GM21529 (cell line): ENCODE measurements around the gene COBL.

Experiments
- ATAC-seq: cut with Tn5 transposase; IDR thresholded peaks from one replicate; pipeline ENCODE4 v1.9.1; 2021; ENCODE audit not compliant: unreplicated experiment

The COBL gene

DNA sequence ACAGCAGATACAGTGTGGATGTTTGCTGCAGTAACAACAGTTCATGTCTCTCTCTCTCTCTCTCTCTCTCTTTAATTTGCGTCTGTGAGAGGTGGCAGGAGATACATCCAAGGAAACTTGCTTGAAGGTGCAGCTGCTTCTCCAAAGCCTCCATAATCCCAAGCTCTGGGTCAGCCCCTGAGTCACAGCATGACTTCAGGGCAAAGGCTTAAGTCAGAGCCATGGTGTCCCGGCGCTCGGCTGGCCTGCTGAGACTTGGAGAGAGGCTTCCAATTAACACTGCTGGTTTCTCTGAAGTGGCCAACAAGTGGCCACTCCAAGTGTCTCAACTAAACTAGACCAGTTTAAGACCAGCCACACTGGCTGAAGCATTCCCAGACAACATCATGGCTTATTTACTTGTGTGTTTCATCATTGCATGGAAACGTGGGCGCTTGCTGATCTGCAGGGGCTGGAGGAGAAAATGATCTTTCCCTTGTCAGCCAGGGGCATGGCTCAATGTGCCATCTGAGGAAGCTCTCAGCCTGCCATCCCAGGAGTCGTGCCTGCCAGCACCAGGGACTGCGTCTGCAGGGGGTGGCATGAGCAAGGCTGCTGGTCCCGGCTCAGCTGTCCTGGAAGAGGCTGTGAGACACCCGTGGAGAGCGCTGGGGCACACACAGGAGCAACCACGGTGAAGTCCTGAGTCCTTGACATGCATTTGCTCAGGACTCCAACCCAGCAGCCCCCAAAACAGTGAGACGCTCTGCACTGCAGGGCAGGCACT, 254.2 kb downstream of the COBL start:
- ATAC-seq = no peak

DNA sequence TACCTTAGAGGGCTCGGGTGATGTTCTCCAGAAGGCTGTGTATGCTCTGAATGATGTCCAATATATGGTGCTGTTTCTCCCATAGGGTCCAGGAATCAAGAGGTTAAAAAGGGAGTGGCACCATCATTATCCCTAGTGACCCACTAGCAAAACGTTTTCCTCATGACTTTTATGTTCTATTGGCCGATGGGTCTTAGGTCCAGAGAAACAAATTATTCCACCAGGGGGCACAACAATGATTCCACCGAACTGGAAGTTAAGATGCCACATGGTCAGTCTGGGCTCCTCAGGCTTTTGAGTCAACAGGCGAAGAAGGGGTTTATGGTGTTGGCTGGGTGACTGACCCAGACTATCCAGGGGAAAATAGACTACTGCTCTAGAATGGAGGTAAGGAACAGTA, 256.1 kb downstream of the COBL start:
- no peak for ATAC-seq

DNA sequence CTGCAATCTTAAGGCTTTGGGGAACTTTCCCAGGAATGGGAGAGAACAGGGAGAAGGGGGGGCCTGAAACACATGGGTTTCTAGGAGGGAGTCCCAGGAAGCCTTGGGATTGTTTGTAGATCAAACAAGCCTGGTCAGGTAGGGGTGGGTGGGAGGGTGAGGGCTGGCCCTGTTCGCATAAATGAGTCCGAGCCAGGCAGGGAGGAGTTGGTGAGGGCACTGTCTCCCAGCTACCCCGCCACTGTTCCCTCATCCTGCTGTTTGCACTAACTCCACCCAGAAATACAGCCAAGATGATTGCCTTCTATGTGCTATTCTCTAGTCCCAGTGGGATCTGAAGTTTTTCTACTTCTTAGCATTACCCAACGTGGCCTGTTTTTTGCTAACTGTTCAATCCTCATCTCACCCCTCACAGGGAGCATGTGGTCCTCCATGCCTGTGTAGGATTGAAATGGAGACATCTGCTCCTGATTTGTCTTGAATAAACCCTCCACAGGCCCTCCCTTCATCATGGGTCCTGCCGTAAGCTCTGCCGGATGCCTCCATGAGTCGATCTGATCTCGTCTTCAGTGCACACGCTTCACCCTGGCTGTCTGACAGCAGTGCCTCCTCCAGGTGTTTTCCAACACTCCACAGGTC, 257.0 kb downstream of the COBL start:
- ATAC-seq = no peak

DNA sequence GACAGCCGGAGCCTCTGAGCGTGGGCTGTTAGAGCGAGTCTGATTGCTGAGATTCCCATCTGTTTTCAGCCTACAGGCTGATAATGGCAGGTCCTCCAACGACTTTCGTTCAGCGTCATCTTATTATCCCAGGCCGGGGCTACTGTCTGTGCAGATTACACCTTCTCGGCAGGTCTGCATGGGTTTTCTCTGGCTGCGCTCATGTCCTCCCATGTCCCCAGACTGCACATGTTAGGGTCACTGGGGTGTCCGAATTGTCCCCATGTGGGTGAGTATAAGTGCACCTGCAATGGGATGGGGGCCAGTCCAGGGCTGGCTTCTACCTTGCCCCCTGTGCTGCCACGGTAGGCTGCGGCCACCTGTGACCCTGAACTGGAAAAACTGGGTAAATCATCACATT, 257.8 kb downstream of the COBL start:
- no peak for ATAC-seq

DNA sequence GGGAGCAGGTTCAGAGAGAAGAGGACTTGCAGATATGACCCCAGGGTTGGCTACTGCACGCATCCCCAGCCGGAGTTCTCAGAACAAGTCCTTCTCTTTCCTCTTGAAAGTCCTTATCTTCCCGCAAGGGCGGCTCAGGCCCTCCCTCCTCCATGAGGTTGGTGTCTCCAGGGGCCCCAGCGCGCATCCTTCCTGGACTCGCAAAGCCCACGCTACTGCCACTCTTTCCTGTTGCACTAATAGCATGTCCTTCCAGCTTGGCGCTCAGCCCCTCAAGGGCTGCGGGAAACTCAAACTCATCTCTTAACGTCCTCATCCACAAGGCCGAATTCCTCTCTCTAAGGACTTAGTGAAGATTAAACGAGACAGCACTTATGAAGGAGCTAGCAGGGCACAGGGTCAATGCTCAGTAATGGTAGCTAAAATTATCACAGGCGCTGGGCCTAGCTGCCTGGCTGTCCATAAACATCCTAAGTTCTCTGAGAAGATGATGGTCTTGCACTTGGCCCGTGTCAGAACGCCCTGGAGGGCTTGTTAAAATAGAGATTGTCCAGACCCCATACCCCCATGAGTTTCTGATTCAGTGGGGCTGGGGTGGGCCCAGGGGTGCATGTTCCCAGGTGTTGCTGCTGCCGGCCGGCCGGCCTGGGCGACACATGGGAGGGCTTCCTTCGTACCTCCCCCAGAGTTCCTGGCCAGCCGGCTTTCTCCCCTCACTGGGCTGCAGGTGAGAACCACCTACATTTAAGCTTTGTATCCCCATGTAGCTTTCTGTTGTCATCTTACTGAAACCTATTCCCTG, 261.4 kb downstream of the COBL start:
- ATAC-seq = no peak

DNA sequence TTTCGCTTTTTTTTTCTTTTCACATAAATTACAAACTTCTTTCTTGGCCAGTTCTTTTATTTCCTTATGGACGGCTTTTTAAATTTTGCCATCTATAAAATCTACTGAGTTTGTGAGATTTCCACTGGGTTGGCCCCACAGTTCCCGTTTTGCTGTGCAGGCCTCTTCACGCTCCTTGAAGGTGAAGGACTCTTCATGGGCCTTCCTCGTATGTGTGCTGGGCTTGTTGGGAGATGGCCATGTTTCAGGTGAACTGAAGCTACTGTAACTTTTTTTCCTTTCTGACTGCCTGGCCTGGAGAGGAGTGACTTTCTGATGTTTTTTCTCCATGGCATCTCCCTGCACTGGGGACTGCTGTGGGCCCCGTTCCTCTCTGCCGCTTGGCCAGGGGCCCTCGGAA, 262.4 kb downstream of the COBL start:
- no peak for ATAC-seq

DNA sequence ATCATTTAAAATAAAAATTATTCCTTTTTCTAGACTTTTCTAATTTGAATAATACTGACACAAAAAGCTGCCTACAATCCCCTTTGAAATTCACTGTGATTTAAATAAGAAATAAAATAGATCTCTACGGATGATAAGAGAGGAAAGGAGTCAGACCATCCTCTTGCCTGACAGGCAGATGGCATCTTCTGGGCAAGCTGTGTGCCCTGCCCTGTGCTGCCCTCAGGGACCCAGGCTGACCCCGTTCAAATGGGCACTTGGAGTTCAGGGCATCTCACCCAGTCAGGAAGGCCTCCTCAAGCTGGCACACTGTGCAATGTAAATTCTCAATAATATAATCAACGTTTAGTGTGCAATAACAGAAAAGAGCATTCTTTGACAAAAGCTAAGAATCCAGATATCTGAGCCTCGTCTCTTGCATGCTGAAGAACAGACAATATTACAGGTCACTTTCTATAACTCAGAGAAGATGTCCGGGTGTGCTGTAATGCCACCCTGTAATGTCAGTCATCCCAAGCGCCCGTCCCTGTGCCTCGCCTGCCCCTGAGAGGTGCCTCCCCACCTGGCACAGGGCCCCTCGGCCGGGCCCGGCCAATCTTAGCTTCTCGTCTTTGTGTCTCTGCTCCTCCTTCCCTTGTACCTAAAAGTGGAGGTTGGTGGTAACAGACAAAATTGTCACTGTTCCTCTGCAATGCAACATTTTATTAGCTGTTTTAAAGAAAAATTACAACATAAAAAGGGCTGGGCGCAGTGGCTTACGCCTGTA, 263.3 kb downstream of the COBL start:
- no peak for ATAC-seq

DNA sequence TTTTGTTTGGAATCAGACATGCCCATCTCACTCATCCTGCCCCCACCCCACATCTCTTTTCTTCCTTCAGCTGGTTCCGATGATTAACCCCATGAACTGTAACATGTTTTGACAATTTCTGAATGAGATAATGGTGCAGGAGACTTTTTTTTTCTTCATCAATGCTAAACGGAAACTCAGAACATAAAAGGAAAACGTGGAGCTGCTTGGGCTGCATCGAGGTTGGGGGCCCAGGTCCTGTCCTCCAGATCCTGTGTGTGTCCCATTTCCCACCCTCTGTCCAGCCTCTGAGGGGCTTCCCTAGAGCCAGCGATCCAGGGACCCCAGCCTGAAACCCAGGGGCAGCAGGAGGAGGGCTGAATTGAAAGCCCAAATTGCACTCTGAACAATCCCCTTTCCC, 270.1 kb downstream of the COBL start:
- ATAC-seq = no peak

DNA sequence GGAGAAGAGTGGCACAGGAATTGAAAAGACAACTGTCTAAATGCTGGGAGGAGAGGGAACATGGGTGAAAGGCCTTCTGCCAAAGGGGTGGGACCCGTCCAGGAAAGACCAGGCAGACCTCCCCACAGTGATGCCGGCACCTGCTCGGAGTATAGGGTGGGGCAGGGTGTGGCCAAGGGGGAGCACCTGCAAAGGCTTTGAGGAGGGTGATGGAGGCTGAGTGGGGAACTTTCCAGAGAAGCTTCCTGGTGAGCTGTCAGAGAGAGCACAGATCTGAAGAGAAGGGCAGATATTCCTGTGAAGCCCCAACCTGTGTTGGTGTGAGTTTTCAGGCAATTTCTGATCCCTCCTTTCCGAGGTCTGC, 270.5 kb downstream of the COBL start:
- no peak for ATAC-seq

DNA sequence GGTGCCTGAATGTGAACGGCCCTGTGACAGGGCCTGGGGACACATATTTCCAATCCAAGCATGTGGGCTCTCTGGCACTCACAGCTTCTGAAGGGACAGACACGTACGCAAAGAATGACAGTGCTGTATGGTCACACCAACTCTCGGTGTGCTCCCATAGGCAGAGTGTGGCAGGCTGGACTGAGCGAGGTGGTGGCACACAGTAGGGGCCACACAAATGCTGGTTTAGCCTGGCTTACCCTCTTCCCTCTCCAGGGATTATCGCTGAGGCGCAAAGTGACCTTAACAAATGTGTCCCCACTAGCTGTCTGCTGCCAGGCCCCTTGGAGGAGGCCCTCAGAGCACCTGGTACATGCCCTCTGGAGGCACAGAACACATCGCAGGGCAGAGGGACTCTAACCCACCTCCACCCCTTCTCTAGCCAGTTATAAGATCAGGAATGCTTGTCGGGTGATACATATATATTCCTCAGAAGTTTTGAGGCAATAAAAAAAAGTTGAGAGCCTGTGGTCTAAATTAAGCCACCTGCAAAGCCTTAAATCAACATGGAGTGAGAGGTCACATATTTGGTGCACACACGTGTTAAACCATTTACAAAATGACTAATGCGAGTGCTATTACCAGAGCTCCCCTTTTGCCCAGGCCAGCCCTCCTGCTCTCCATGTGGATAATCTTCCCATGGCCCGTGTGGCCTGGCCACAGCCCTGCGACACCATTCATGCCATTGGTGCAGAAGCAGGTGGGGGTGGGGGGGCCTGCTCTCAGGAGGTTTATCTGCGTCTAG, 271.1 kb downstream of the COBL start:
- ATAC-seq = no peak

DNA sequence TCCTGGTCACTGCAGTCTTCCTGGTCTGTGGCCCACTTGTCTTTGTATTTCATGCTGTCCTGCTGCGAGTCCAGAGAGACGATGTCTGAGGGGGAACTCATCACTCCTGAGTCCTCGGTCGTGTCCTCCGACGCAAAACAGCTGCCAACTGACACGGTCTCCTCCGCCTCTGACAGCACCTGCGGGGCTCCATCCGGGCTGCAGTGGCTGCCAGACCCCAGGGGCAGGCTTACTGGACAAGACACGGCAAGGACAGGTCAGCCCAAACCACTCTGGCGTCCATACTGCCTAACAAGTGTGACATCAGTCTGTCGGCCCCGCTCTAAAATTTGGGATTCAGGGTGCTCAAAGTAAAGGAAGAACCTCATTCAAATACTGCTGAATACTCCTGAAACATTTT, 273.1 kb downstream of the COBL start:
- no peak for ATAC-seq

DNA sequence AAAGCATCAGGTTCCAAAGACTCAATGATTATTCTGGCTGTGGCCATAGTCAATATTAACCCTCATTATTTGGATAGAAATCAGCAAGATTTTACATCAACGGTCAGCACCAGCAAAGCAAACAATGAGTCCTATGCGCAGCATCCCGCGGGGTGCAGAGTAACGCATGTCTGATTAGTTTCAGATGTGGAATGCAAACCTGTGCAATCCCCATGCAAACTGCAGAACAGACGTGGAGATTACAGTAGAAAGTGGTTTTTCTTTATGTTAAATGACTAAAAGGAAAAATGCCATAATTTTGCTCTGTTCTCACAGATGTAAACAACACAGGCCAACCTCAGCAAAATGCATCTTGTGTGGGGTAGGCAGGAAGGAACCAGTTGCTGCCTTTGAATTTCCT, 275.8 kb downstream of the COBL start:
- no peak for ATAC-seq

DNA sequence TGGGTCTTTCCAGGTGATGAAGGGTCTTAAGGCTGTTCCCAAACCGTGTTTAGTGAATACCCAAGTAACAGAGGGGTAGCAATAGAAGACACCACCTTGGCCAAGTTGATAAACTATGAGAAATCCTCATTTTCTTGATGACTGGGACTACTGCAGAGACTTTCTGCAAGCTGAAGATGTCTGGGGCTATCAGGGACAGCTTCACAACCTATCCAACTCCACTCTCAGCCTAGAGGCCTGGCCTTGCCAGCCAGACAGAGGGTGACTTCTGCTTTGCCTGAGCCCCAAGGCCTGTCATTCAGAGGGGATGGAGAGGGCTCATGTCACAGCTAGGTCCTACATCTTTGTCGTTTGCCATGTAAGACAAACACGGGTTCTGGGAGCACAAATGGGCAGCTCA, 278.0 kb downstream of the COBL start:
- ATAC-seq = no peak

DNA sequence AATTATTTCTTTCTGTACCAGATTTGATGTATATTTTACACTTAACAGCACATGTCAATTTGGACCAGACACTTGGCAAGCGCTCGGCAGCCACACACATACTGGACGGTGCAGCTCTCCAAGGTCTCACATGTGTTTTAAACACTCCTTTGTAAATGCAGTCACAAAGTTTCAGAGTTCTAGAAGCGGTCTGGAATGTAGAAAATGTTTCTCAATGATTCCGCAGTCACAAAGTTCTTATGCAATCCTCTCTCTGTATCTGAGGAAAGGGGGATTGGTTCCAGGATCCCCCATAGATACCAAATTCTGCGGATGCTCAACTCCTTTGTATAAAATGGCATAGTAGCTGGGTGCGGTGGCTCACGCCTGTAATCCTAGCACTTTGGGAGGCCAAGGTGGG, 280.9 kb downstream of the COBL start:
- ATAC-seq = no peak

DNA sequence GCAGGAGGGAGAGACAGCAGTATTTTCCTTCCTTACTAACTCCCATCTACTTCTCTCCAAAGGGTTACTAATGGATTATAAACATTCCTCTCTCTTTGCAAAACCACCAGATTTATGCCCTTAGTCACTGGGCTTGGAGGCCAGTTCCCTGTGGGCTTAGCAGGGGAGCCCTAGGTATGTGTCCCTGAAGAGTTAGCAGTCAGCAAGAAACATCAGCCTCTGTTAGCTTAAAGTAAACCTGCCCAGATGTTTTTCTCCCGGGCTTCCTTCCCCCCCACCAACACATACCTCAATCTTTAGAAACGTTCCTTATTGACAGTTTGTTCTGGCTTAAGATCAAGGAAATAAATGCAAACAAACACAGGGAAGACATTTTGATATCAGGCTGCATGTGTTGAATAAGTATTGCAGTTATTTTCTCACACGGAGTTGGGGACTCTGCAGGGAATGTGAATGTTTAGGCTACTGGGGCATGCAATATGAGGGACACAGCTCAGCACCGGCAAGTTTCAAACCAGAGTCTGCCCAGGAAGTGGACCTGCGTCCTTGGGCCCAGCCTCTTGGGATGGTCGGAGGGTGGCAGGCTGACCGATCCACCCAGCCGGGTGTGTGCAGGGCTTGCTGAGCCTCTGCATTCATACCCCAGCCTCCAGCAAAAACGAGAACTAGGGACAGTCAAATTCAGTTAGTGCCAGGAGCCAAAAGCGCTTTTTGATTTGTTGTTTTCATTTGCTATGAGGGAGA, 281.9 kb downstream of the COBL start:
- no peak for ATAC-seq

DNA sequence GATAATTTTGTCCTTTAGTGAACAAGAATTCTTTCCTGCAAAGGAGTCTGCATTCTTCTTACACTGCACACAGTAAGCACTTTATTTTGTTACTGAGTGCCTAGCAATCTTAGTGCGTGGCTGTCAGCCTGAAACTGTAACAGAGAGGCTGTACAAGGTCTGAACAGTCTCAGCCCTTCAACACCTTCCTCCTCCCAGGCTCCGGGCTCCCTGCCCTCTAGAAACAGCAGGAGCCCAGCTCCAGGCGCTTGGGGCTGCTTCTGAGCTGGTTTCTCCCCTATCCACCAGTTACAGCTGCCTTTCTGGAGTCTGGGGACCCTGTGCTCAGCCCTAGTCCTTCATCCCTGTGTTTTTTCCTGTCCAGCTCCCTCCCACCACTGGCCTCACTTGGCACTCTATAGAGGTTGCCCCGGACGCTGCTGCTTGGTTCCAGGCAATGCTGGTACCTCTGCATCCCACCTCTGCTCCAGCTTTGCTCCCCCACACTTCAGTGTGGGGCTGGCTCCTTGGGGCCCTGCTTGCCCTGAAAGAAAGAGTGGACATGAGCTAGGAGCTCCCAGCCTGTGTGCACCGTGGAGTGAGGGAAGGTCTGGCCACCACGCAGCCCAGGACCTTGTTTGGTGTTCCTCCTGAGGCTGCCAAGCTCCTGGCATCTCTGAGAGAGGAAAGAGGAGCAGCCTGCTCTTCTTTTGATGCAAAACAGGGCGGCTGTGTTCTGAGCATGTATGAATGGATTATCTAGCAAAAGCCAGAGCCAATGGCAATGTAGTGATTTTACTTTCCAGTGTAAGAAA, 282.7 kb downstream of the COBL start:
- no peak for ATAC-seq

DNA sequence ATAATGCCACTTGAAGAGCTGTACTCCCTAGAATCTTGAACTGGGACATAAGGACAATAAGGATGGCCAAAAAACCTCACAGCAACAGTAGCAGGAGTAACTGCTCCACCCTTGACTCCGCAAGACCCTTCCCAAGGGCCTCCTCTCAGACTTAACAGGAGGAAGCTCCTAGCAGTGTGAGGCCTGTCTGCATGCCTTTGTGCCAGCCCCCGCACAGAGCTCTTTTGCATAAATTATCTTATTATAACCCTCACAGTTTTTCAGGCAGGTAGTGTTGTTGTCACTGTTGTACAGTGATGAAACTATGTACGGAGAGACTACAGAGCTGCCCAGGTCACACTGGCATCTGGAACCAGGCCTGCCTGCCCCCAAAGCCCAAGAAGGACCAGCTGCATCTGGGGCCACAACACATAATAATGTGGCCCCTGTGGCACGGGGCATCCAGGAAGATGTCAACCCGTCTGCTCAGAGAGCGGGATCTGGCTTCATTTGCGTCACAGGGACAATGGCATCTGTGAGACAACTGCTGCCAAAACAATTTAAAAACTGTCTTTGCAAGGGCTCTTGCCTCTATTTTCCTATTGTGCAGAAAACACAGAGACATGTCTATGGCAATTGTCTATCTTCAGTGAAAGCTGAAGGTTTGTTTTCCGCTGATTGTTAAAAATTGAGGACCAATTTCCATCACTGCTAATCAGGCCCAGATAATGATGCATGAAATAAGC, 284.7 kb downstream of the COBL start:
- ATAC-seq = no peak

DNA sequence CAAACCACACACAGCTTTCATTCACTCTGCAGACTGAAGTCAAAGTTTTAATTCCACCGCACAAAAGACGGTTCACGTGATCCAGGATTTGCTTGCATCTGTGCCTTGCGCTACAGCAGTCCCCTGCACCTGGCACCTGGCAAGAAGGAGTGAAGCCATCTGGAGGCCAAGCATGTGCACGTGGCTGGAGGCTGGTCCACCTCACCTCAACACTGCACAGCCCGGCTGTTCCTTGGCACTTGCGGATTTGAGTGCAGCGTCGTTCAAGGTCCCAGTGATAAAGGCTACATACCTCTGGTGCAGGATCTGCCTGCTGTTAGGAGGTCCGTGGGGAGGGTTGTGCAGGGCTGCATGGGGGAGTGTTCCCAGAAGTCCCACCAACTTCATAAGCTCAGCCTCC, 285.4 kb downstream of the COBL start:
- ATAC-seq = no peak
